A549 (cell line): Measurements from ENCODE around the gene KLRK1. TPM values are rescaled to one million over a fixed set of nuclear protein-coding genes. Genes with fewer than 3 reads are reported as not detected.

Experiments used
- ATAC-seq, 2 experiments: fragments of 200-7000 bp in 1 of 2; fragments of >200 bp in 1 of 2; cut with Nextera tagmentation in 1 of 2; cut with Tn5 transposase in 1 of 2; 3 replicates each; pipeline versions ENCODE4 v1.8.0 to v1.9.1; 2018 to 2020; ENCODE audit warnings: mild to moderate bottlenecking in 1 of 2, moderate library complexity in 1 of 2
- CTCF ChIA-PET: fragments of 300-600 bp; sonication (Branson Sonifier 250); formaldehyde crosslinking; extraction: SDS; loops from one replicate; lab custom pipeline; 2021; ENCODE audit warnings: antibody characterized with exemption, inconsistent platforms; lab: Yijun Ruan, JAX
- POLR2A ChIA-PET: fragments of 350-600 bp; formaldehyde crosslinking; extraction: SDS; loops from one replicate; lab custom pipeline; 2021; ENCODE audit warnings: antibody characterized with exemption, inconsistent platforms; lab: Yijun Ruan, JAX
- DNase-seq, 2 experiments: peaks; one replicate each; pipeline versions ENCODE4 v3.0.0 to v3.0.0-alpha.2; 2011 to 2016; ENCODE audit warnings: low read depth in 1 of 2, low spot score in 1 of 2
- FAIRE-seq: peaks from 2 replicates; lab custom pipeline; 2011; peaks lifted over from hg19 to GRCh38; lab: Jason Lieb, UNC
- H3K27ac ChIP-seq, 2 experiments: fragments of >200 bp; sonication (Bioruptor Twin); formaldehyde crosslinking; 3 replicates each; pipeline ENCODE4 v1.5.1; 2016 to 2017
- H3K4me1 ChIP-seq: fragments of >200 bp; sonication (Bioruptor Twin); formaldehyde crosslinking; 3 replicates; pipeline ENCODE4 v1.6.1; 2016
- H3K4me2 ChIP-seq: fragments of >200 bp; sonication (Bioruptor Twin); formaldehyde crosslinking; 3 replicates; pipeline ENCODE4 v1.6.1; 2016
- H3K4me3 ChIP-seq: fragments of >200 bp; sonication (Bioruptor Twin); formaldehyde crosslinking; 3 replicates; pipeline ENCODE4 v1.5.1; 2016
- H3K9me3 ChIP-seq: fragments of >200 bp; sonication (Bioruptor Twin); formaldehyde crosslinking; 3 replicates; pipeline ENCODE4 v1.6.1; 2016
- BHLHE40 ChIP-seq: IDR thresholded peaks from 2 replicates; pipeline ENCODE4 v1.6.1; 2012; ENCODE audit warnings: low read depth, low read length, inconsistent platforms
- CEBPB ChIP-seq, 2 experiments: fragments of >200 bp in 1 of 2; sonication (Bioruptor Twin) in 1 of 2; formaldehyde crosslinking in 1 of 2; IDR thresholded peaks; 2 replicates each; pipeline ENCODE4 v1.6.1; 2012 to 2016
- CHD4 ChIP-seq: fragments of 200-600 bp; sonication (generic); IDR thresholded peaks from 2 replicates; pipeline ENCODE4 v1.6.1; 2016; ENCODE audit warnings: antibody characterized with exemption, mild to moderate bottlenecking, borderline replicate concordance
- EHMT2 ChIP-seq: fragments of 200-600 bp; sonication (generic); IDR thresholded peaks from 2 replicates; pipeline ENCODE4 v1.6.1; 2016; ENCODE audit warnings: antibody characterized with exemption, low read depth, mild to moderate bottlenecking, moderate library complexity
- EP300 ChIP-seq, 2 experiments: fragments of >200 bp; sonication (Bioruptor Twin); formaldehyde crosslinking; IDR thresholded peaks; 2 replicates in 1 of 2; 3 replicates in 1 of 2; pipeline ENCODE4 v1.6.1; 2016 to 2017
- ESRRA ChIP-seq: fragments of 150-350 bp; IDR thresholded peaks from 2 replicates; pipeline ENCODE4 v1.6.1; 2014; ENCODE audit warnings: mild to moderate bottlenecking, low read length, borderline replicate concordance
- FOSL2 ChIP-seq, 2 experiments: fragments of 450-650 bp in 1 of 2; fragments of >200 bp in 1 of 2; sonication (Bioruptor Twin) in 1 of 2; formaldehyde crosslinking; IDR thresholded peaks; 2 replicates each; pipeline versions ENCODE4 v1.5.0 to v1.6.1; 2016 to 2020; ENCODE audit warnings: mild to moderate bottlenecking in 1 of 2, moderate library complexity in 1 of 2
- FOXS1 ChIP-seq: fragments of 250-450 bp; sonication (Bioruptor Pico); IDR thresholded peaks from 2 replicates; pipeline ENCODE4 v1.5.0; 2020; ENCODE audit warnings: mild to moderate bottlenecking, moderate library complexity
- GATA3 ChIP-seq: IDR thresholded peaks from 2 replicates; pipeline ENCODE4 v1.6.1; 2012; ENCODE audit warnings: borderline replicate concordance
- HOXA7 ChIP-seq: fragments of 250-450 bp; sonication (Bioruptor Pico); IDR thresholded peaks from 2 replicates; pipeline ENCODE4 v1.5.0; 2020; ENCODE audit warnings: mild to moderate bottlenecking, moderate library complexity
- HOXB13 ChIP-seq: fragments of 250-450 bp; sonication (Bioruptor Pico); IDR thresholded peaks from 2 replicates; pipeline ENCODE4 v1.5.0; 2020; ENCODE audit warnings: low read depth, mild to moderate bottlenecking, moderate library complexity
- HOXB5 ChIP-seq: fragments of 250-450 bp; sonication (Bioruptor Pico); IDR thresholded peaks from 2 replicates; pipeline ENCODE4 v1.5.0; 2020; ENCODE audit warnings: mild to moderate bottlenecking, moderate library complexity
- JUNB ChIP-seq: fragments of >200 bp; sonication (Bioruptor Twin); formaldehyde crosslinking; IDR thresholded peaks from 2 replicates; pipeline ENCODE4 v1.6.1; 2016
- MAFK ChIP-seq: fragments of 450-650 bp; IDR thresholded peaks from 2 replicates; pipeline ENCODE4 v1.6.1; 2014; ENCODE audit not compliant: partially characterized antibody
- MAZ ChIP-seq: fragments of 150-350 bp; IDR thresholded peaks from 2 replicates; pipeline ENCODE4 v1.6.1; 2014; ENCODE audit warnings: antibody characterized with exemption, low read depth, low read length, borderline replicate concordance
- NFE2L2 ChIP-seq: fragments of 150-350 bp; conservative IDR thresholded peaks from 2 replicates; pipeline ENCODE4 v1.6.1; 2014; ENCODE audit warnings: low read length
- NR3C1 ChIP-seq: fragments of >200 bp; sonication (Bioruptor Twin); formaldehyde crosslinking; IDR thresholded peaks from 3 replicates; pipeline ENCODE4 v1.6.1; 2017
- RCOR1 ChIP-seq: fragments of 150-350 bp; IDR thresholded peaks from 2 replicates; pipeline ENCODE4 v1.6.1; 2014; ENCODE audit warnings: antibody characterized with exemption, low read length, low read depth
- SMC3 ChIP-seq: fragments of >200 bp; sonication (Bioruptor Twin); formaldehyde crosslinking; IDR thresholded peaks from 3 replicates; pipeline ENCODE4 v1.6.1; 2018; ENCODE audit warnings: inconsistent platforms
- SREBF2 ChIP-seq: fragments of 450-650 bp; IDR thresholded peaks from 2 replicates; pipeline ENCODE4 v1.6.1; 2014; ENCODE audit warnings: mild to moderate bottlenecking, moderate library complexity
- TP53 ChIP-seq: fragments of 250-450 bp; sonication (Bioruptor Pico); IDR thresholded peaks from 2 replicates; pipeline ENCODE4 v1.5.0; 2021; ENCODE audit warnings: mild to moderate bottlenecking, moderate library complexity
- ZC3H11A ChIP-seq: fragments of 450-650 bp; IDR thresholded peaks from 2 replicates; pipeline ENCODE4 v1.6.1; 2014; ENCODE audit warnings: antibody characterized with exemption, mild to moderate bottlenecking
- ZFP36 ChIP-seq: fragments of 450-650 bp; IDR thresholded peaks from 2 replicates; pipeline ENCODE4 v1.6.1; 2014; ENCODE audit warnings: borderline replicate concordance; ENCODE audit not compliant: partially characterized antibody
- WGBS: methylation state at CpG from one replicate; pipeline ENCODE4 v1.1.6; 2017; ENCODE audit errors: missing lambda C conversion rate; 5-methylcytosine and 5-hydroxymethylcytosine counted together
- polyA plus RNA-seq, 4 experiments: library from polyadenylated mRNA; depleted of rRNA in 3 of 4; stranded (reverse); fragments of >200 nt; fragmentation: RNase III in 1 of 4; extraction: RNeasy Plus Mini Kit Qiagen cat#74134 plus additional on column Dnase treatment in 1 of 4; gene quantifications; 2 replicates in 3 of 4; 3 replicates in 1 of 4; pipeline ENCODE4 v1.2.3, GENCODE V29; 2011 to 2017
- TF ChIP-seq, protein P1 (sequence below): fragments of 200-600 bp; sonication (generic); IDR thresholded peaks from 2 replicates; pipeline ENCODE4 v1.6.1; 2016; ENCODE audit warnings: antibody characterized with exemption, mild to moderate bottlenecking, moderate library complexity
- TF ChIP-seq, protein P2 (sequence below): fragments of >200 bp; sonication (Bioruptor Twin); formaldehyde crosslinking; IDR thresholded peaks from 3 replicates; pipeline ENCODE4 v1.5.1; 2016
- TF ChIP-seq, protein P3 (sequence below): fragments of 250-450 bp; sonication (Bioruptor Pico); IDR thresholded peaks from 2 replicates; pipeline ENCODE4 v1.5.0; 2021; ENCODE audit warnings: mild to moderate bottlenecking, moderate library complexity, borderline replicate concordance
- TF ChIP-seq, protein P4 (sequence below): IDR thresholded peaks from 2 replicates; pipeline ENCODE4 v1.6.1; 2012

Gene KLRK1
- polyA plus RNA-seq, 2 of the 4 experiments (the other 2 are of a cell fraction) = not detected

DNA sequence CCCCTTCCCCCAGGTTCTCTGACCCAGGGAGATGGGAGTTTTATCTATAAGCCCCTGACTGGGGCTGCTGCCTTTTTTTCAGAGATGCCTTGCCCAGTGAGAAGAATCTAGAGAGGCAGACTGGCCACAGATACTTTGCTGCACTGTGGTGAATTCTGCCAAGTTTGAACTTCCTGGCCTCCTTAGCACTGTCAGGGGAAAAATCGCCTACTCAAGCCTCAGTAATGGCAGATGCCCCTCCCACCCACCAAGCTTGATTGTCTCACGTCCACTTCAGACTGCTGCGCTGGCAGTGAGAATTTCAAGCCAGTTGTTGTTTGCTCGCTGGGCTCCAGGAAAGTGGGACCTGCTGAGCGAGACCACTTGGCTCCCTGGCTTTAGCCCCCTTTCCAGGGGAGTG is 31.7 kb downstream of the KLRK1 start:
- 75% methylated on average over 5 of the region's 5 CpGs for WGBS
- Histone ChIP-seq H3K4me3 (no peak overlapping the region), H3K9me3 (no peaks in the 10 kb centered on the region), H3K4me2 (no peak overlapping the region), H3K27ac (no peak overlapping the region), H3K4me1 (no peaks in the 10 kb centered on the region)
- DNase-seq = no peak
- ATAC-seq = no peak
- ChIA-PET CTCF (interaction anchor here (1.3 kb wide), 1 partner anchor 8 kb away, joined by 3 read pairs; no protein-coding TSS in a partner anchor), POLR2A (no interaction called here)
- TF ChIP-seq TP53 (CRISPR knock-in tag) = no peak
- no peak for TF ChIP-seq ZC3H11A
- TF ChIP-seq, protein P1, sequence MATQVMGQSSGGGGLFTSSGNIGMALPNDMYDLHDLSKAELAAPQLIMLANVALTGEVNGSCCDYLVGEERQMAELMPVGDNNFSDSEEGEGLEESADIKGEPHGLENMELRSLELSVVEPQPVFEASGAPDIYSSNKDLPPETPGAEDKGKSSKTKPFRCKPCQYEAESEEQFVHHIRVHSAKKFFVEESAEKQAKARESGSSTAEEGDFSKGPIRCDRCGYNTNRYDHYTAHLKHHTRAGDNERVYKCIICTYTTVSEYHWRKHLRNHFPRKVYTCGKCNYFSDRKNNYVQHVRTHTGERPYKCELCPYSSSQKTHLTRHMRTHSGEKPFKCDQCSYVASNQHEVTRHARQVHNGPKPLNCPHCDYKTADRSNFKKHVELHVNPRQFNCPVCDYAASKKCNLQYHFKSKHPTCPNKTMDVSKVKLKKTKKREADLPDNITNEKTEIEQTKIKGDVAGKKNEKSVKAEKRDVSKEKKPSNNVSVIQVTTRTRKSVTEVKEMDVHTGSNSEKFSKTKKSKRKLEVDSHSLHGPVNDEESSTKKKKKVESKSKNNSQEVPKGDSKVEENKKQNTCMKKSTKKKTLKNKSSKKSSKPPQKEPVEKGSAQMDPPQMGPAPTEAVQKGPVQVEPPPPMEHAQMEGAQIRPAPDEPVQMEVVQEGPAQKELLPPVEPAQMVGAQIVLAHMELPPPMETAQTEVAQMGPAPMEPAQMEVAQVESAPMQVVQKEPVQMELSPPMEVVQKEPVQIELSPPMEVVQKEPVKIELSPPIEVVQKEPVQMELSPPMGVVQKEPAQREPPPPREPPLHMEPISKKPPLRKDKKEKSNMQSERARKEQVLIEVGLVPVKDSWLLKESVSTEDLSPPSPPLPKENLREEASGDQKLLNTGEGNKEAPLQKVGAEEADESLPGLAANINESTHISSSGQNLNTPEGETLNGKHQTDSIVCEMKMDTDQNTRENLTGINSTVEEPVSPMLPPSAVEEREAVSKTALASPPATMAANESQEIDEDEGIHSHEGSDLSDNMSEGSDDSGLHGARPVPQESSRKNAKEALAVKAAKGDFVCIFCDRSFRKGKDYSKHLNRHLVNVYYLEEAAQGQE = no peak
- no peak for TF ChIP-seq HOXB13 (CRISPR knock-in tag)
- no peak for TF ChIP-seq HOXA7 (CRISPR knock-in tag)
- no peak for TF ChIP-seq FOXS1 (CRISPR knock-in tag)
- no peak for TF ChIP-seq CEBPB (IDR thresholded peaks at IDR 0.05)
- TF ChIP-seq ZFP36 = no peak
- TF ChIP-seq, protein P2, sequence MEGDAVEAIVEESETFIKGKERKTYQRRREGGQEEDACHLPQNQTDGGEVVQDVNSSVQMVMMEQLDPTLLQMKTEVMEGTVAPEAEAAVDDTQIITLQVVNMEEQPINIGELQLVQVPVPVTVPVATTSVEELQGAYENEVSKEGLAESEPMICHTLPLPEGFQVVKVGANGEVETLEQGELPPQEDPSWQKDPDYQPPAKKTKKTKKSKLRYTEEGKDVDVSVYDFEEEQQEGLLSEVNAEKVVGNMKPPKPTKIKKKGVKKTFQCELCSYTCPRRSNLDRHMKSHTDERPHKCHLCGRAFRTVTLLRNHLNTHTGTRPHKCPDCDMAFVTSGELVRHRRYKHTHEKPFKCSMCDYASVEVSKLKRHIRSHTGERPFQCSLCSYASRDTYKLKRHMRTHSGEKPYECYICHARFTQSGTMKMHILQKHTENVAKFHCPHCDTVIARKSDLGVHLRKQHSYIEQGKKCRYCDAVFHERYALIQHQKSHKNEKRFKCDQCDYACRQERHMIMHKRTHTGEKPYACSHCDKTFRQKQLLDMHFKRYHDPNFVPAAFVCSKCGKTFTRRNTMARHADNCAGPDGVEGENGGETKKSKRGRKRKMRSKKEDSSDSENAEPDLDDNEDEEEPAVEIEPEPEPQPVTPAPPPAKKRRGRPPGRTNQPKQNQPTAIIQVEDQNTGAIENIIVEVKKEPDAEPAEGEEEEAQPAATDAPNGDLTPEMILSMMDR = no peak
- no peak for TF ChIP-seq GATA3
- TF ChIP-seq, protein P3, sequence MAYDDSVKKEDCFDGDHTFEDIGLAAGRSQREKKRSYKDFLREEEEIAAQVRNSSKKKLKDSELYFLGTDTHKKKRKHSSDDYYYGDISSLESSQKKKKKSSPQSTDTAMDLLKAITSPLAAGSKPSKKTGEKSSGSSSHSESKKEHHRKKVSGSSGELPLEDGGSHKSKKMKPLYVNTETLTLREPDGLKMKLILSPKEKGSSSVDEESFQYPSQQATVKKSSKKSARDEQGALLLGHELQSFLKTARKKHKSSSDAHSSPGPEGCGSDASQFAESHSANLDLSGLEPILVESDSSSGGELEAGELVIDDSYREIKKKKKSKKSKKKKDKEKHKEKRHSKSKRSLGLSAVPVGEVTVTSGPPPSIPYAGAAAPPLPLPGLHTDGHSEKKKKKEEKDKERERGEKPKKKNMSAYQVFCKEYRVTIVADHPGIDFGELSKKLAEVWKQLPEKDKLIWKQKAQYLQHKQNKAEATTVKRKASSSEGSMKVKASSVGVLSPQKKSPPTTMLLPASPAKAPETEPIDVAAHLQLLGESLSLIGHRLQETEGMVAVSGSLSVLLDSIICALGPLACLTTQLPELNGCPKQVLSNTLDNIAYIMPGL = no peak
- no peak for TF ChIP-seq SMC3
- no peak for TF ChIP-seq NFE2L2
- no peak for TF ChIP-seq JUNB
- TF ChIP-seq EP300 (IDR thresholded peaks at IDR 0.05) = no peak
- no peak for TF ChIP-seq MAFK
- TF ChIP-seq ESRRA = no peak
- no peak for TF ChIP-seq RCOR1
- TF ChIP-seq EHMT2 = no peak
- no peak for TF ChIP-seq MAZ
- no peak for FAIRE-seq

DNA sequence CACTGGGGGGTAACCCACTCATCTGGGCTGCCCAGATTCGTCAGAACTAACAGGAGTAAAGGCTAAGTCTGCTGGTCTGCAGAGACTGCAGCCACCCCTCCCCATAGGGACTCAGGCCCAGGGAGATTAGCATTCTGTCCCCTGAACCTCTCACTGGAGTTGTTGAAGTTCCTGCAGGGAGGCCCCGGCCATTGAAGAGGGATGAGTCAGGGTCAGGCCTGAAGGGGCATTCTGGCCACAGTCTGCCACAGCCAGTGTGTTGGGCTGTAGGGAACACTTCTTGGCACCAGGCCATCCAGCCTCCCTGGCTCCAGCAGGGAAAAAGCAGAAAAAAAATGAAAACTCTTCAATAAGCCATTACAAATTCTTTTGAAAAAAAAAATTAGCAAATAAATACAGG is 35.3 kb downstream of the KLRK1 start:
- DNase-seq (no peak), ATAC-seq (no peak), FAIRE-seq (no peak)
- no peaks in the 10 kb centered on the region for H3K4me1 ChIP-seq
- no peak overlapping the region for H3K27ac ChIP-seq
- peaks cover 8% of the 10 kb centered on the region for H3K9me3 ChIP-seq
- ChIA-PET POLR2A (no interaction called here), CTCF (no interaction called here)
- H3K4me2 ChIP-seq = no peak overlapping the region
- H3K4me3 ChIP-seq = no peak overlapping the region
- WGBS = 29% methylated on average over 2 of the region's 2 CpGs
- no peak for TF ChIP-seq BHLHE40
- TF ChIP-seq HOXB5 = no peak
- no peak for TF ChIP-seq NR3C1
- no peak for TF ChIP-seq MAFK
- no peak for TF ChIP-seq ESRRA
- TF ChIP-seq, protein P4, sequence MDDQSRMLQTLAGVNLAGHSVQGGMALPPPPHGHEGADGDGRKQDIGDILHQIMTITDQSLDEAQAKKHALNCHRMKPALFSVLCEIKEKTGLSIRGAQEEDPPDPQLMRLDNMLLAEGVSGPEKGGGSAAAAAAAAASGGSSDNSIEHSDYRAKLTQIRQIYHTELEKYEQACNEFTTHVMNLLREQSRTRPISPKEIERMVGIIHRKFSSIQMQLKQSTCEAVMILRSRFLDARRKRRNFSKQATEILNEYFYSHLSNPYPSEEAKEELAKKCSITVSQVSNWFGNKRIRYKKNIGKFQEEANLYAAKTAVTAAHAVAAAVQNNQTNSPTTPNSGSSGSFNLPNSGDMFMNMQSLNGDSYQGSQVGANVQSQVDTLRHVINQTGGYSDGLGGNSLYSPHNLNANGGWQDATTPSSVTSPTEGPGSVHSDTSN = no peak
- TF ChIP-seq CHD4 = no peak
- TF ChIP-seq FOSL2 (IDR thresholded peaks at IDR 0.05) = no peak
- TF ChIP-seq FOSL2 (CRISPR knock-in tag; IDR thresholded peaks at IDR 0.05) = no peak
- TF ChIP-seq, protein P1 = no peak
- no peak for TF ChIP-seq SREBF2
